Ascending aorta (tissue), 2 donors: Measurements from ENCODE around the gene PLB1. TPM values are rescaled to one million over a fixed set of nuclear protein-coding genes. Genes with fewer than 3 reads are reported as not detected.

Experiments used
- DNase-seq, 2 donors: peaks; one replicate each; pipeline ENCODE4 v3.0.0-alpha.2; 2019; ENCODE audit warnings: low spot score in 2 of 2
- H3K27ac ChIP-seq, 2 donors: fragments of 200-600 bp; sonication (generic); one replicate each; pipeline ENCODE4 v1.5.1; 2016 to 2017; ENCODE audit warnings: mild to moderate bottlenecking in 1 of 2
- H3K27me3 ChIP-seq: fragments of 200-600 bp; sonication (generic); one replicate; pipeline ENCODE4 v1.5.1; 2017
- H3K36me3 ChIP-seq, 2 donors: fragments of 200-600 bp; sonication (generic); one replicate each; pipeline ENCODE4 v1.5.1; 2016
- H3K4me1 ChIP-seq, 2 donors: fragments of 200-600 bp; sonication (generic); one replicate each; pipeline ENCODE4 v1.5.1; 2016 to 2017; ENCODE audit warnings: mild to moderate bottlenecking in 1 of 2
- H3K4me3 ChIP-seq, 2 donors: fragments of 200-600 bp; sonication (generic); one replicate each; pipeline ENCODE4 v1.5.1; 2016 to 2017; ENCODE audit warnings: mild to moderate bottlenecking in 1 of 2
- H3K9me3 ChIP-seq, 2 donors: fragments of 200-600 bp; sonication (generic); one replicate each; pipeline ENCODE4 v1.5.1; 2016
- intact Hi-C: fragments of 100-400 bp; cut with DNase I; formaldehyde crosslinking; loops from one replicate; pipeline ENCODE4 v1.15.1; 2023
- total RNA-seq: library from RNA; depleted of rRNA; stranded (reverse); fragments of >200 nt; gene quantifications from one replicate; pipeline ENCODE4 v1.1.0, GENCODE V29; 2016
- TF ChIP-seq, protein P1 (sequence below), 3 experiments: fragments of 200-600 bp in 2 of 3; fragments of 450-650 bp in 1 of 3; sonication (generic) in 2 of 3; IDR thresholded peaks; one replicate each; pipeline ENCODE4 v1.5.1; 2016 to 2019; ENCODE audit warnings: antibody characterized with exemption in 3 of 3, mild to moderate bottlenecking in 1 of 3, moderate library complexity in 1 of 3

PLB1 gene
- total RNA-seq, 1 donor from 2014 or later: 9.7 TPM

DNA sequence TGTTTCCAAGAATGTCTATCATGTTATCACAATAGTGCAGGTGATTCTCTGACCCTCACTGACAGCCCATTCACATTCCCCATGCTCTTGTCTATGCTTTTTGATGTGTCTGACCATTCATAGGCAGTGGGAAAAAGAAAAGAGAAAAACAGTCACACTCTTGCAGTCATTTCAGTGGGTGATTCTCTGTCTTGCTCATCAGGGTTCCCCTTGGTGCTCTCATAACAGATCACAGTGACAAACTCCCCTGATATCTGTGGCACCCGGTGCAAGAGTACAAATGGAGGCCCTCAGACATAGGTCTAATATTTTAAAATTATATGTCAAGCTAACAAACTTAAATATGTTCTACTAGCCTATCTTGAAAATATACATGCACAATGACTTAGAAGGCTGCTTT is 183.1 kb downstream of the PLB1 start:
- Histone ChIP-seq H3K4me1 (peaks cover 6 to 36% of the 10 kb centered on the region in 2 donors), H3K27ac (no peak overlapping the region), H3K4me3 (no peak overlapping the region), H3K9me3 (no peaks in the 10 kb centered on the region), H3K36me3 (no peaks in the 10 kb centered on the region), H3K27me3 (no peaks in the 10 kb centered on the region)
- TF ChIP-seq, protein P1, sequence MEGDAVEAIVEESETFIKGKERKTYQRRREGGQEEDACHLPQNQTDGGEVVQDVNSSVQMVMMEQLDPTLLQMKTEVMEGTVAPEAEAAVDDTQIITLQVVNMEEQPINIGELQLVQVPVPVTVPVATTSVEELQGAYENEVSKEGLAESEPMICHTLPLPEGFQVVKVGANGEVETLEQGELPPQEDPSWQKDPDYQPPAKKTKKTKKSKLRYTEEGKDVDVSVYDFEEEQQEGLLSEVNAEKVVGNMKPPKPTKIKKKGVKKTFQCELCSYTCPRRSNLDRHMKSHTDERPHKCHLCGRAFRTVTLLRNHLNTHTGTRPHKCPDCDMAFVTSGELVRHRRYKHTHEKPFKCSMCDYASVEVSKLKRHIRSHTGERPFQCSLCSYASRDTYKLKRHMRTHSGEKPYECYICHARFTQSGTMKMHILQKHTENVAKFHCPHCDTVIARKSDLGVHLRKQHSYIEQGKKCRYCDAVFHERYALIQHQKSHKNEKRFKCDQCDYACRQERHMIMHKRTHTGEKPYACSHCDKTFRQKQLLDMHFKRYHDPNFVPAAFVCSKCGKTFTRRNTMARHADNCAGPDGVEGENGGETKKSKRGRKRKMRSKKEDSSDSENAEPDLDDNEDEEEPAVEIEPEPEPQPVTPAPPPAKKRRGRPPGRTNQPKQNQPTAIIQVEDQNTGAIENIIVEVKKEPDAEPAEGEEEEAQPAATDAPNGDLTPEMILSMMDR (IDR thresholded peaks at IDR 0.05): no peak
- DNase-seq: no peak
- intact Hi-C loops: no loop called here

DNA sequence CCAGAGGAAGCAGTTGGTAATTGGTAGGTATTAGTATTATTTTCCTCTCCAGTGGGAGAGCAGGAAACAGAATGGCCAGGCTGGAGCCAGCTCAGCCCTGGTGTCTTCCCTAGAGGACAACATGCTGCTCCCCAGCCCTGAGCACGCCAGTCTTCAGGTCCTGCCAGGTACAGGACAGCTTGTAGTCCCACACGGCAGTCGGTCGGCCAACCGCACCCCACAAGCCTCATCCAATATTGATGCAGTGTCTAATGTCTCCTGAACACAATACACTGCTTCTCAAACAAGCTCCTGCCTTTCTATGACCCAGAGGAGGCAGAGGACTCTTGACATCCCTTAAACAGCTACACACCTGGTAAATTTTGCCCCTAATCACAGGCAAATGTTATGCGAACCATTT is 184.8 kb downstream of the PLB1 start:
- Histone ChIP-seq H3K4me3 (no peak overlapping the region), H3K9me3 (no peaks in the 10 kb centered on the region), H3K36me3 (no peaks in the 10 kb centered on the region), H3K27ac (peak overlapping the region; percentile 32 to 64), H3K4me1 (peaks cover 6 to 30% of the 10 kb centered on the region in 2 donors), H3K27me3 (no peaks in the 10 kb centered on the region)
- intact Hi-C loops: loop anchor here (1.0 kb wide), 1 partner anchor 87 kb away; no protein-coding TSS in a partner anchor
- DNase-seq: no peak
- TF ChIP-seq, protein P1 (IDR thresholded peaks at IDR 0.05): no peak

DNA sequence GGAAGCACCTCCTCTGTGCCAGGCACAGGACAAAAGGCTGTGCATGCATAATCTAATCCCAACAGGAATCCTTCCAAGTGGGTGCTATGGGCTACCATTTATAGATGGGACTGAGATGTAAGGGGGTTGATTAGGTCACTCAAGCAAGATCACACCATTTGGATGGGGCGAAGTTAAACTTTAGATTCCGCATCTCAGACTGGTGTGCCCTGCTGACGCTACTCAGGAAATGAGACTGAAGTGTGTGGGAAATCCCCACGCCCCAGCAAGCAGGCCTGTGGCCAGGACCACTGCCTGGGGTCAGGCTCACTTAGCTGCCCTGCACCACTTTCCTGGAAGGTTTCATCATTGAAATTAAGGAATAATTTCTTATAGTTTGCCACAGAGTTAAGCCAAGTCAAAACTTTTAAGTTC is 185.3 kb downstream of the PLB1 start:
- Histone ChIP-seq H3K4me3 (no peak overlapping the region), H3K4me1 (peaks cover 6 to 30% of the 10 kb centered on the region in 2 donors), H3K36me3 (no peaks in the 10 kb centered on the region), H3K27me3 (no peaks in the 10 kb centered on the region), H3K9me3 (no peaks in the 10 kb centered on the region), H3K27ac (peak overlapping the region; percentile 32 to 64)
- TF ChIP-seq, protein P1 (IDR thresholded peaks at IDR 0.05): no peak
- intact Hi-C loops: loop anchor here (1.0 kb wide), 1 partner anchor 88 kb away; no protein-coding TSS in a partner anchor
- DNase-seq: no peak

DNA sequence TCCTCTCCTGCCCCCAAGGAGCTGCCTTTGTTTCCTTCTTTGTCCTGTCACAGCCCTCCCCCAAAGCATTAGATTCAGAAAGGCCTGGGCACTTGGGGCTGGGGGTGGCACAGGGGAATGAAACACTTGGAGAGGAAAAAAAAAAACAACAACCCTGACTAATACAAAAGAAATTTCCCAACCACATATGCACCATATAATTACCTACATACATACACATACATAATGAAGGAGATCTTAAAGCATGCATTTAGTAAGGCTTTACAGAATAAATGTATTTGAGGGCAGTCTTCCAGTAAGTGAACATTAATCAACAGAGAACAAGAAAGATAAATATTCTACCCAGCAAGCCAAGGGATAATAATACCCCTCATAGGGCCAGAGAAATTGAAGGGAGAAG is 185.7 kb downstream of the PLB1 start:
- H3K27me3 ChIP-seq: no peaks in the 10 kb centered on the region
- TF ChIP-seq, protein P1 (IDR thresholded peaks at IDR 0.05): no peak
- peak overlapping the region; percentile 32 to 64 for H3K27ac ChIP-seq
- intact Hi-C loops: loop anchor here (1.0 kb wide), 1 partner anchor 88 kb away; no protein-coding TSS in a partner anchor
- H3K36me3 ChIP-seq: no peaks in the 10 kb centered on the region
- H3K9me3 ChIP-seq: no peaks in the 10 kb centered on the region
- DNase-seq: no peak
- H3K4me1 ChIP-seq: peaks cover 6 to 30% of the 10 kb centered on the region in 2 donors
- H3K4me3 ChIP-seq: no peak overlapping the region

DNA sequence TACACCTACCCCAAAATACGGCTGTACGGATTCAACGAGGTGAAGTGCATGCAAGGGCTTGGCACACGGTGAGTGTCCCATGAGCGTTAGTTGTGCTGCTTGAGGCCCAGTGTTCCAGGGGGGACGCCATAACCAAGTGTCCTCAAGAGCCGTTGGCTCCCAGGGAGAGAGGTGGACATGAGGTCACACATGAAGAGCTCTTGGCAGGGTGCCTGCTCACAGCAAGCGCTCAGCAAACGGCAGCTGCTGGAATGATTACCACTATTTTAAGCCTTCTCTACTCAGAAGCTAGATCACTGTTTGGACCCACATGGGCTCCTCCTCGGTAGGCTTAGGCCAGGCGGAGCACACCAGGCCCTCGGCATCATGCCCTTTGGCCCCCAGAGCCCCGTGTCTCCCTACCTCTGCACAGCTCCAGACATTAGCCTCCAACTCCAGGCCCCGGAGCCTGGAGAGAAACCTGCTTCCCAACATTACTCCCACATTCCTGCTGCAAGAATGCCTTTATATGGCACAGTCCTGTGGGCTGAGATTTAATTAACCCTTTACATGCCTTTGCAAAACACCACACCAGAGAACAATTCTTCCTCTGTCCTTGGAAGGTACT is 187.3 kb downstream of the PLB1 start:
- peak in 1 of 2 donors; percentile 83 for DNase-seq
- H3K4me3 ChIP-seq: peak overlapping the region in 1 of 2 donors; percentile 31

More for the DNA sequence above, 187.3 kb downstream of the PLB1 start:
- H3K27ac ChIP-seq: peak overlapping the region; percentile 12 to 17
- intact Hi-C loops: no loop called here
- H3K27me3 ChIP-seq: no peaks in the 10 kb centered on the region
- H3K4me1 ChIP-seq: peaks cover 6 to 30% of the 10 kb centered on the region in 2 donors
- H3K36me3 ChIP-seq: no peaks in the 10 kb centered on the region
- TF ChIP-seq, protein P1 (IDR thresholded peaks at IDR 0.05): no peak
- no peaks in the 10 kb centered on the region for H3K9me3 ChIP-seq
